ENCODE measurements around the gene PTPN4. TPM values are rescaled to one million over a fixed set of nuclear protein-coding genes. Genes with fewer than 3 reads are reported as not detected.

The PTPN4 gene
- total and polyA plus RNA-seq, 2 of the 8 experiments (the other 6 are each of a cell fraction or from before 2014, with no cell fraction given) = 28.5 to 105 TPM

DNA sequence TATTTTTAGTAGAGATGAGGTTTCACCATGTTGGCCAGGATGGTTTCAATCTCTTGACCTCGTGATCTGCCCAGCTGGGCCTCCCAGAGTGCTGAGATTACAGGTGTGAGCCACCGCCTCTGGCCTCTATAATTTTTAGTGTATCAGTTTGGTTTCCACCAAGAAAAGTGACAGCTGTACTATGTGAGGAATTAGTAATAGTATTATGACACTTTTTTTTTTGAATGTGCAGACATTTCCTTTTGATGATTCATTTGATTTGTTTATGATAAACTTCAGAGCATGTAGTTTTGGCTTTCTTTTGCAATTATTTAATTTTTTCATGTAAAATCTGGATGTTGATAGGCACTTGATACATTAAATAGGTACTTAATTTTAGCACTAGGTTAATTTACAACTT lies 61.5 kb downstream of the PTPN4 start:
- Histone ChIP-seq H4K5ac (ENCODE audit: insufficient read length, low read depth, low read length) (no peak overlapping the region), H2BK12ac (ENCODE audit: low read depth, low read length) (no peak overlapping the region), H3K4me2 (ENCODE audit: insufficient read depth in 1 of 2, low read depth in 2 of 2, low read length in 2 of 2) (no peak overlapping the region), H3K79me2 (ENCODE audit: control insufficient read depth in 1 of 2, insufficient read depth in 2 of 2, low read length in 2 of 2) (peaks cover 0 to 96% of the 10 kb centered on the region in 2 experiments; a peak in 3 of 4 replicates), H2BK15ac (ENCODE audit: low read length) (no peak overlapping the region), H3K23ac (ENCODE audit: insufficient read length) (no peak overlapping the region), H3K9me3 (ENCODE audit: insufficient read depth in 2 of 2, low read depth in 1 of 2, low read length in 1 of 2) (no peaks in the 10 kb centered on the region), H4K91ac (replicated peaks; ENCODE audit: insufficient read length, low read length) (no peak overlapping the region), H3K23me2 (ENCODE audit: low read depth, low read length) (no peaks in the 10 kb centered on the region), H3K4me1 (replicated peaks in 1 of 4; ENCODE audit: control insufficient read depth in 3 of 4, insufficient read depth in 4 of 4, low read length in 3 of 4) (no peaks in the 10 kb centered on the region), H2AK5ac (ENCODE audit: low read depth, low read length) (no peak overlapping the region), H4K8ac (ENCODE audit: extremely low read depth, insufficient read depth, low read length) (no peak overlapping the region), H3K18ac (ENCODE audit: extremely low read depth, low read length) (no peak overlapping the region), H3K56ac (replicated peaks; ENCODE audit: insufficient read length, low read depth, low read length) (no peak overlapping the region), H3K4me3 (ENCODE audit: extremely low read depth in 1 of 4, insufficient read depth in 2 of 4, low read depth in 3 of 4, low read length in 4 of 4) (no peak overlapping the region), H3K27ac (ENCODE audit: low read depth, low read length) (no peak overlapping the region), H2BK5ac (ENCODE audit: low read depth, low read length) (no peak overlapping the region), H4K20me1 (replicated peaks in 1 of 2; ENCODE audit: control insufficient read depth in 1 of 2, insufficient read depth in 2 of 2, low read length in 2 of 2) (peaks cover 0 to 8% of the 10 kb centered on the region in 2 experiments), H2AFZ (ENCODE audit: low read length) (no peak overlapping the region), H3K14ac (ENCODE audit: insufficient read length) (no peak overlapping the region), H3K4ac (replicated peaks; ENCODE audit: insufficient read length, low read depth, low read length) (no peak overlapping the region), H3K36me3 (ENCODE audit: control insufficient read depth in 2 of 4, insufficient read depth in 4 of 4, low read length in 3 of 4) (peaks cover 0 to 20% (median 4%) of the 10 kb centered on the region in 4 experiments; a peak in 2 of 8 replicates), H3K9ac (replicated peaks in 1 of 4; ENCODE audit: extremely low read depth in 1 of 4, low read depth in 3 of 4, low read length in 3 of 4) (no peak overlapping the region), H3K79me1 (ENCODE audit: low read depth, low read length) (0 out of 2 replicates have a peak, but pooled peaks cover 2% of the 10 kb centered on the region), H3K27me3 (replicated peaks in 1 of 4; ENCODE audit: control insufficient read depth in 3 of 4, extremely low read depth in 1 of 4, insufficient read depth in 3 of 4, low read length in 3 of 4) (no peaks in the 10 kb centered on the region), H2BK20ac (ENCODE audit: low read length) (no peak overlapping the region), H2BK120ac (replicated peaks; ENCODE audit: low read depth, low read length) (no peak overlapping the region)
- POLR2A ChIA-PET (ENCODE audit: partially characterized antibody) = interaction anchor here (1.0 kb wide), 1 partner anchor 14 kb away, joined by 3 read pairs; no protein-coding TSS in a partner anchor
- CTCF ChIA-PET (ENCODE audit: partially characterized antibody) = interaction anchor here (0.7 to 2.1 kb wide), 7 partner anchors 10 to 181 kb away, joined by 3 to 7 read pairs (median 4); no protein-coding TSS in a partner anchor
- WGBS, 2 experiments (ENCODE audit: extremely low coverage in 1 of 2, insufficient coverage in 1 of 2, insufficient read length in 1 of 2, insufficient replicate concordance in 2 of 2, low coverage in 1 of 2, low lambda C conversion rate in 2 of 2, missing lambda C conversion rate in 1 of 2) = 100% methylated on average over 2 of the region's 2 CpGs; no CpG with 5 or more reads in 1 of the 2 experiments
- no peak for DNase-seq (ENCODE audit: low read depth in 1 of 2, low spot score in 2 of 2)
- FAIRE-seq = no peak
- TF ChIP-seq KDM4A (IDR thresholded peaks at IDR 0.05; ENCODE audit: low read depth, low read length, severe bottlenecking) (no peak), JUN (IDR thresholded peaks at IDR 0.05; ENCODE audit: low read depth, low read length) (no peak), YY1 (IDR thresholded peaks at IDR 0.05; ENCODE audit: low read depth, low read length) (no peak), TBP (IDR thresholded peaks at IDR 0.05; ENCODE audit: low read depth, low read length) (no peak), TAF7 (optimal IDR thresholded peaks at IDR 0.05; ENCODE audit: borderline replicate concordance, low read depth, low read length) (no peak), SIRT6 (IDR thresholded peaks at IDR 0.05; ENCODE audit: low read length) (no peak), POLR2A (IDR thresholded peaks at IDR 0.05; ENCODE audit: control extremely low read depth in 1 of 2, low read depth in 2 of 2, low read length in 2 of 2) (no peak), MAFK (IDR thresholded peaks at IDR 0.05; ENCODE audit: low read depth, low read length) (no peak), EZH2 (IDR thresholded peaks at IDR 0.05; ENCODE audit: low read depth, low read length, severe bottlenecking) (no peak), RAD21 (IDR thresholded peaks at IDR 0.05 in 1 of 2, conservative IDR thresholded peaks at IDR 0.05 in 1 of 2; ENCODE audit: low read depth in 2 of 2, low read length in 2 of 2) (no peak)
- TF ChIP-seq, protein P1, sequence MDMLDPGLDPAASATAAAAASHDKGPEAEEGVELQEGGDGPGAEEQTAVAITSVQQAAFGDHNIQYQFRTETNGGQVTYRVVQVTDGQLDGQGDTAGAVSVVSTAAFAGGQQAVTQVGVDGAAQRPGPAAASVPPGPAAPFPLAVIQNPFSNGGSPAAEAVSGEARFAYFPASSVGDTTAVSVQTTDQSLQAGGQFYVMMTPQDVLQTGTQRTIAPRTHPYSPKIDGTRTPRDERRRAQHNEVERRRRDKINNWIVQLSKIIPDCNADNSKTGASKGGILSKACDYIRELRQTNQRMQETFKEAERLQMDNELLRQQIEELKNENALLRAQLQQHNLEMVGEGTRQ (IDR thresholded peaks at IDR 0.05; ENCODE audit: low read length) = no peak

Data from H1 (cell line).